Measurements from ENCODE around the gene DAPK1. TPM values are rescaled to one million over a fixed set of nuclear protein-coding genes. Genes with fewer than 3 reads are reported as not detected.

The DAPK1 gene
- total RNA-seq, 1 donor from 2014 or later, result 168 TPM

GRCh38 chr9:87630846-87631245, 133.2 kb downstream of the DAPK1 start:
- intact Hi-C loops (cut with DNase I), result no loop called here
- Histone ChIP-seq H3K27ac (no peak overlapping the region), H3K27me3 (no peaks in the 10 kb centered on the region), H3K4me3 (no peak overlapping the region), H3K9me3 (no peaks in the 10 kb centered on the region), H3K36me3 (no peaks in the 10 kb centered on the region), H3K4me1 (peaks cover 16% of the 10 kb centered on the region)
- no peak for ATAC-seq
- no peak for DNase-seq
- TF ChIP-seq, protein P1, sequence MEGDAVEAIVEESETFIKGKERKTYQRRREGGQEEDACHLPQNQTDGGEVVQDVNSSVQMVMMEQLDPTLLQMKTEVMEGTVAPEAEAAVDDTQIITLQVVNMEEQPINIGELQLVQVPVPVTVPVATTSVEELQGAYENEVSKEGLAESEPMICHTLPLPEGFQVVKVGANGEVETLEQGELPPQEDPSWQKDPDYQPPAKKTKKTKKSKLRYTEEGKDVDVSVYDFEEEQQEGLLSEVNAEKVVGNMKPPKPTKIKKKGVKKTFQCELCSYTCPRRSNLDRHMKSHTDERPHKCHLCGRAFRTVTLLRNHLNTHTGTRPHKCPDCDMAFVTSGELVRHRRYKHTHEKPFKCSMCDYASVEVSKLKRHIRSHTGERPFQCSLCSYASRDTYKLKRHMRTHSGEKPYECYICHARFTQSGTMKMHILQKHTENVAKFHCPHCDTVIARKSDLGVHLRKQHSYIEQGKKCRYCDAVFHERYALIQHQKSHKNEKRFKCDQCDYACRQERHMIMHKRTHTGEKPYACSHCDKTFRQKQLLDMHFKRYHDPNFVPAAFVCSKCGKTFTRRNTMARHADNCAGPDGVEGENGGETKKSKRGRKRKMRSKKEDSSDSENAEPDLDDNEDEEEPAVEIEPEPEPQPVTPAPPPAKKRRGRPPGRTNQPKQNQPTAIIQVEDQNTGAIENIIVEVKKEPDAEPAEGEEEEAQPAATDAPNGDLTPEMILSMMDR (IDR thresholded peaks at IDR 0.05), result no peak

DNA sequence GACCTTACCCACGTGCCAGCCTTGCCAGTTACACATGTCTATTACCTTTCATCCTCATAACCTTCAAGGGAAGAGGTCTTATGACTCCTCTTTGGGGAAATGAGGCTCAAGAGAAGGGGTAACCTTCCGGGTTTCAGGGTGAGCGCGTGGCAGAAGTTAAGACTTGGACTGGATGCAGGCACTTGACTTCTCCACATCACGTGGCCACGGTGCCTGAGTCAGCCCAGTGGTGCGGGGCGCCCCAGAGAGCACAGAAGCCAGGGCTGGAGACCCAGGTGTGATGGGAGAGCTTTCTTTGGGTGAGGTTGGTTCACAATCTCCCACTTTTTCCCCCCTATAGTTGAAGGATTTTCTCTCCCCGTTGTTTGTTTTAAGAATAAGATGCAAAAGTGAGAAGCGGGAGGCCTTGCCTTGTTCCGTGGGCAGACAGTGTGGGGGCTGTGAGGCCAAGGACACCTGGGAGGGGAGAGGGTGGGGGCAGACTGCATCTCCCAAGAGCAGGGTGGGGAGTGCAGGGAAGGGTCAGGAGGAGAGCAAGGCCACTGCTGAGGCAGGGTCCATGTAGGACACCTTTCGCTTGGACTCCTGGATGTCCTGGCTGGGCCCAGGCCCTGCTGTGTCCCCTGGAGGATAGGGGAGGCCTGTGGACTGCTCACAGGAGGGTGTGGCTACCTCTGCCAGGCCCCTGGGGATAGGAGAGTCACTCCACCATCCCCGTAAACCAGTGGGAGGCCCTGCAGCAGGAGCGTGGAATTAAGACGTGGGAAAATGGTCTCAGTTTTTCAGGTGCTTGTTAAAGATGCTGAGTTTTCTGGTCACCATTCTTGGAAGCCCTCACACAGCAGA, 138.2 kb downstream of the DAPK1 start:
- H3K4me1 ChIP-seq, result peaks cover 13% of the 10 kb centered on the region
- H3K36me3 ChIP-seq, result peaks cover 17% of the 10 kb centered on the region
- intact Hi-C loops (cut with DNase I), result no loop called here
- peak; percentile 72 for DNase-seq
- TF ChIP-seq, protein P1 (IDR thresholded peaks at IDR 0.05), result no peak
- H3K4me3 ChIP-seq, result no peak overlapping the region
- H3K9me3 ChIP-seq, result no peaks in the 10 kb centered on the region
- H3K27ac ChIP-seq, result no peak overlapping the region
- peak; percentile 77 for ATAC-seq
- H3K27me3 ChIP-seq, result no peaks in the 10 kb centered on the region

DNA sequence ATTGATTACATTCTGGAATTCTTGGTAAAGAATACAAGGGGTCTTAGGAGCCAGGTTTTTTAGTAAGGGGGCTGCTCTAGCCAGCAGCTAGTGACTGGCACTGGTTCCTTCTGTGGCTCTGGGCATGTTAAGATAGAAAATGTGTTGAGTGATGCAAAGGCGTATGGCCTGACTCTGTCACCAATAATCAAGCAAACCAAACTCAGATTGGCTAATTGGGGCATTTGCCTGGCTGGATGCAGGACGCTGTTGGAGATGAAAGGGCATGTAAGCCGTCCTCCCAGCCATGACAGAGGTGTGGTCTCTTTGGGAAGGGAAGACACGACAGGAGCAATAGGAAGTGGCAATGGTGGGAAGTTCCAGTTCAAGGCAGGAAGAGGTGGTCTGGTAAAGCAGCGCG, 140.6 kb downstream of the DAPK1 start:
- H3K27ac ChIP-seq, result no peak overlapping the region
- H3K4me1 ChIP-seq, result peaks cover 26% of the 10 kb centered on the region
- H3K9me3 ChIP-seq, result no peaks in the 10 kb centered on the region
- DNase-seq (no peak), ATAC-seq (no peak)
- TF ChIP-seq, protein P1 (IDR thresholded peaks at IDR 0.05), result no peak
- peaks cover 26% of the 10 kb centered on the region for H3K36me3 ChIP-seq
- H3K4me3 ChIP-seq, result no peak overlapping the region
- H3K27me3 ChIP-seq, result no peaks in the 10 kb centered on the region
- intact Hi-C loops (cut with DNase I), result no loop called here

GRCh38 chr9:87639949-87640348, 142.3 kb downstream of the DAPK1 start:
- Histone ChIP-seq H3K27ac (no peak overlapping the region), H3K27me3 (no peaks in the 10 kb centered on the region), H3K4me1 (peaks cover 26% of the 10 kb centered on the region), H3K4me3 (no peak overlapping the region), H3K9me3 (no peaks in the 10 kb centered on the region), H3K36me3 (peaks cover 42% of the 10 kb centered on the region)
- intact Hi-C loops (cut with DNase I), result loop anchor here (10.0 kb wide), 1 partner anchor 145 kb away; the partner anchor contains the start of gene DAPK1
- TF ChIP-seq, protein P1 (IDR thresholded peaks at IDR 0.05), result no peak
- ATAC-seq (no peak), DNase-seq (no peak)

- Histone ChIP-seq H3K4me3 (no peak overlapping the region), H3K4me1 (peaks cover 26% of the 10 kb centered on the region), H3K27me3 (no peaks in the 10 kb centered on the region), H3K27ac (no peak overlapping the region), H3K36me3 (peaks cover 42% of the 10 kb centered on the region), H3K9me3 (no peaks in the 10 kb centered on the region)
- intact Hi-C loops (cut with DNase I), result loop anchor here (10.0 kb wide), 1 partner anchor 146 kb away; the partner anchor contains the start of gene DAPK1
- no peak for DNase-seq
- TF ChIP-seq, protein P1 (IDR thresholded peaks at IDR 0.05), result no peak
- ATAC-seq, result peak; percentile 57
Measured at GRCh38 chr9:87640385-87640795, 142.7 kb downstream of the DAPK1 start.

Measured in upper lobe of right lung (tissue), 1 donor.